Body of pancreas (tissue), 4 donors: ENCODE results near the gene ZGRF1. TPM values are rescaled to one million over a fixed set of nuclear protein-coding genes. Genes with fewer than 3 reads are reported as not detected.

Source experiments
- ATAC-seq: fragments of 150-250 bp; one replicate; pipeline ENCODE4 v1.9.1; 2016
- DNase-seq, 4 donors: peaks; one replicate each; pipeline ENCODE4 v3.0.0-alpha.2; 2019
- H3K27ac ChIP-seq, 4 donors: fragments of 200-600 bp; sonication (generic); 1 replicate in 3 of 4; 2 replicates in 1 of 4; pipeline versions ENCODE4 v1.5.1 to v1.6.1; 2016 to 2019; ENCODE audit warnings: mild to moderate bottlenecking in 1 of 4, mixed read lengths in 1 of 4, moderate library complexity in 1 of 4
- H3K27me3 ChIP-seq, 2 donors: fragments of 200-600 bp; sonication (generic); one replicate each; pipeline ENCODE4 v1.6.0; 2016; ENCODE audit warnings: mild to moderate bottlenecking in 1 of 2
- H3K36me3 ChIP-seq, 2 donors: fragments of 200-600 bp; sonication (generic); replicated peaks in 1 of 2; 2 replicates each; pipeline ENCODE4 v1.5.1; 2016; ENCODE audit warnings: low read depth in 2 of 2; ENCODE audit not compliant: insufficient read depth in 1 of 2
- H3K4me1 ChIP-seq: fragments of 200-600 bp; sonication (generic); one replicate; pipeline ENCODE4 v1.6.0; 2016
- H3K4me3 ChIP-seq, 2 donors: fragments of 200-600 bp; sonication (generic); 1 replicate in 1 of 2; 2 replicates in 1 of 2; pipeline ENCODE4 v1.5.1; 2016 to 2019
- H3K9me3 ChIP-seq, 3 donors: fragments of 200-600 bp; sonication (generic); 1 replicate in 2 of 3; 2 replicates in 1 of 3; pipeline ENCODE4 v1.5.1; 2016
- CTCF ChIP-seq, 7 experiments: fragments of 450-650 bp in 4 of 7; fragments of 200-600 bp in 3 of 7; sonication (generic) in 3 of 7; IDR thresholded peaks; one replicate each; pipeline ENCODE4 v1.5.1; 2016 to 2019; ENCODE audit warnings: antibody characterized with exemption in 7 of 7
- POLR2A ChIP-seq, 3 donors: fragments of 450-650 bp; IDR thresholded peaks; one replicate each; pipeline ENCODE4 v1.6.1; 2016; ENCODE audit warnings: antibody characterized with exemption in 3 of 3, mild to moderate bottlenecking in 2 of 3
- WGBS, 2 donors: methylation state at CpG; one replicate each; pipeline ENCODE4 v1.1.5; 2017; 5-methylcytosine and 5-hydroxymethylcytosine counted together
- intact Hi-C: fragments of 100-400 bp; cut with DNase I; formaldehyde crosslinking; loops from one replicate; pipeline ENCODE4 v1.15.1; 2023
- total RNA-seq, 2 donors: library from RNA; depleted of rRNA; stranded (reverse); fragments of >200 nt; gene quantifications; one replicate each; pipeline ENCODE4 v1.1.0, GENCODE V29; 2016

The ZGRF1 gene, protein sequence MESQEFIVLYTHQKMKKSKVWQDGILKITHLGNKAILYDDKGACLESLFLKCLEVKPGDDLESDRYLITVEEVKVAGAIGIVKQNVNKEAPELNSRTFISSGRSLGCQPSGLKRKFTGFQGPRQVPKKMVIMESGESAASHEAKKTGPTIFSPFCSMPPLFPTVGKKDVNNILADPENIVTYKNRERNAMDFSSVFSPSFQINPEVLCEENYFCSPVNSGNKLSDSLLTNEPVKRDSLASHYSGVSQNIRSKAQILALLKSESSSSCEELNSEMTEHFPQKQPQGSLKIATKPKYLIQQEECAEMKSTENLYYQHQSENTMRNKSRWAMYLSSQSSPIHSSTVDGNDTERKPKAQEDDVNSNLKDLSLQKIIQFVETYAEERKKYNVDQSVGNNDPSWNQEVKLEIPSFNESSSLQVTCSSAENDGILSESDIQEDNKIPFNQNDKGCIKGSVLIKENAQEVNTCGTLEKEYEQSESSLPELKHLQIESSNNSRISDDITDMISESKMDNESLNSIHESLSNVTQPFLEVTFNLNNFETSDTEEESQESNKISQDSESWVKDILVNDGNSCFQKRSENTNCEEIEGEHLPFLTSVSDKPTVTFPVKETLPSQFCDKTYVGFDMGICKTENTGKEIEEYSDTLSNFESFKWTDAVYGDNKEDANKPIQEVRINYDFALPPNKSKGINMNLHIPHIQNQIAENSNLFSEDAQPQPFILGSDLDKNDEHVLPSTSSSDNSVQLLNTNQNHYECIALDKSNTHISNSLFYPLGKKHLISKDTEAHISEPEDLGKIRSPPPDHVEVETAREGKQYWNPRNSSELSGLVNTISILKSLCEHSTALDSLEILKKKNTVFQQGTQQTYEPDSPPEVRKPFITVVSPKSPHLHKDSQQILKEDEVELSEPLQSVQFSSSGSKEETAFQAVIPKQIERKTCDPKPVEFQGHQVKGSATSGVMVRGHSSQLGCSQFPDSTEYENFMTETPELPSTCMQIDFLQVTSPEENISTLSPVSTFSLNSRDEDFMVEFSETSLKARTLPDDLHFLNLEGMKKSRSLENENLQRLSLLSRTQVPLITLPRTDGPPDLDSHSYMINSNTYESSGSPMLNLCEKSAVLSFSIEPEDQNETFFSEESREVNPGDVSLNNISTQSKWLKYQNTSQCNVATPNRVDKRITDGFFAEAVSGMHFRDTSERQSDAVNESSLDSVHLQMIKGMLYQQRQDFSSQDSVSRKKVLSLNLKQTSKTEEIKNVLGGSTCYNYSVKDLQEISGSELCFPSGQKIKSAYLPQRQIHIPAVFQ (N-terminal part only)
- 1 to 10 TPM; 1.3 to 3.4 TPM for total RNA-seq

- peak; percentile 97 for ATAC-seq
- peak within 1 kb of the TSS; percentile 89 to 93 (median 91) for H3K27ac ChIP-seq
- H3K4me3 ChIP-seq, result peak within 1 kb of the TSS; percentile 28 to 55
- WGBS, 2 donors, result 0% methylated on average over 53 to 66 of the region's 66 CpGs
- H3K9me3 ChIP-seq, result no peaks in the 10 kb centered on the region
- TF ChIP-seq CTCF (IDR thresholded peaks at IDR 0.05) (peak; percentile 92 to 100 (median 99)), POLR2A (IDR thresholded peaks at IDR 0.05) (peak in 2 of 3 donors; percentile 50 to 52)
- DNase-seq, result peak; percentile 98 to 99 (median 98)
- H3K27me3 ChIP-seq, result no peaks in the 10 kb centered on the region
- intact Hi-C loops, result no loop called here
- H3K4me1 ChIP-seq, result peaks cover 13% of the 10 kb centered on the region
- H3K36me3 ChIP-seq, result no peaks in the 10 kb centered on the region
Measured at GRCh38 chr4:112636688-112637551, at the start of gene ZGRF1, which contains the start of gene LARP7. ZGRF1 (minus strand) TSS chr4:112636909; CDS start chr4:112633176, 3,733 bp downstream. LARP7 (plus strand) TSS chr4:112637143; CDS start chr4:112644670, 7,527 bp downstream.

GRCh38 chr4:112680996-112681395, 44.3 kb upstream of the ZGRF1 start:
- H3K36me3 ChIP-seq, result no peaks in the 10 kb centered on the region
- no peak overlapping the region for H3K27ac ChIP-seq
- H3K27me3 ChIP-seq, result no peaks in the 10 kb centered on the region
- ATAC-seq, result no peak
- TF ChIP-seq POLR2A (IDR thresholded peaks at IDR 0.05), result no peak
- TF ChIP-seq CTCF (IDR thresholded peaks at IDR 0.05), result no peak
- WGBS, 2 donors, result 26 to 30% methylated on average over 2 of the region's 2 CpGs
- no peak for DNase-seq
- H3K4me1 ChIP-seq, result no peaks in the 10 kb centered on the region
- no peaks in the 10 kb centered on the region for H3K9me3 ChIP-seq
- intact Hi-C loops, result no loop called here
- H3K4me3 ChIP-seq, result no peak overlapping the region

DNA sequence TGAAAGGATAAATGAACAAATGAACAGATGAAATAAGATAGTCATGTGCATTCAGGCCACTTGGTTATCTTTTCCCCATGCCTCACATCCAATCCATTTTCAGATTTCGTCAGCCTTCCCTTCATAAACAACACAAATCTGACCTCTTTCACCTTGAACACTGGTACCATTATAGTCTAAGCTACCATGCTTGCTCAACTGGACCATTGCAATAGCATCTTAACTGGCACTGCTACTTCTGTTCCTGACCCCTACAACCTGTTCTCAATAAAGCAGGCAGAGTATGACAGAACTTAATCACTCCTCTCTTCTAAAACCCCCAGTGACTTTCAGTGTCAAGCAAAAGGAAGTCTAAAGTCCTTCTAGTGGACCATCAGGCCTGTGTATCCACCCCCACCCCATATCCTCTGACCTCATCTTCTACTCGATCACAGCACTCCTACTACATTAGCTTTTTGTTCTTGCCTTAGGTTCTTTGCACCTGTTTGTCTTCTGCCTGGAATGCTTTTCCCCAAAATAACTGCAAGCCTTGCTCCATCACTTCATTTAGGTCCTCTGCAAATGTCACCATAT, 40.9 kb upstream of the ZGRF1 start:
- Histone ChIP-seq H3K27me3 (no peaks in the 10 kb centered on the region), H3K36me3 (no peaks in the 10 kb centered on the region), H3K4me1 (no peaks in the 10 kb centered on the region), H3K27ac (no peak overlapping the region), H3K4me3 (no peak overlapping the region), H3K9me3 (no peaks in the 10 kb centered on the region)
- WGBS, 2 donors, result 49 to 52% methylated on average over 2 of the region's 2 CpGs
- intact Hi-C loops, result no loop called here
- DNase-seq (no peak), ATAC-seq (no peak)
- TF ChIP-seq POLR2A (IDR thresholded peaks at IDR 0.05), result no peak

DNA sequence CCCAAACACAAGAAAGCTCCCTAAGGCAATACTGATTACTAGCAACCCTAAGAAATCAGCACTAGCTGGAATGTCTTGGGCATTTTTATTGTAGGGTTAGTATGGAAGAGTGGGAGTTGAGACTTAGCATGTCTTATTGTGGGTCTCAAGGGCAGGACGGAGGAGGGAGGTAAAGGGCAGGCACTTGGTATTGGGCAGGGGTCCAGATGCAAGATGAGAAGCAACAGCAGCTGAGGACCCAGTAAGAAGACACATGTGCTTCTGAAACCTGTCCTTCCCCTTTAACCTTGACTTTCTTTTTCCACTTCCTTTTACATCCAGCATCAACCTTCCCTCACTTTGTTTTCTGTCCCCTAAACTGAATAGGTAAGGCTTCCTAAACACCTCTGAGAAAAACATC, 37.7 kb upstream of the ZGRF1 start:
- no peaks in the 10 kb centered on the region for H3K36me3 ChIP-seq
- WGBS, 2 donors, result 20 to 26% methylated on average over 1 of the region's 1 CpG
- DNase-seq, result no peak
- TF ChIP-seq CTCF (IDR thresholded peaks at IDR 0.05) (no peak), POLR2A (IDR thresholded peaks at IDR 0.05) (no peak)
- no peaks in the 10 kb centered on the region for H3K4me1 ChIP-seq
- no peak overlapping the region for H3K27ac ChIP-seq
- no peak overlapping the region for H3K4me3 ChIP-seq
- ATAC-seq, result no peak
- intact Hi-C loops, result no loop called here
- H3K27me3 ChIP-seq, result no peaks in the 10 kb centered on the region
- no peaks in the 10 kb centered on the region for H3K9me3 ChIP-seq
